Muscle layer of duodenum (tissue), 2 donors: ENCODE data around the gene FRAS1.
"Not testable (repeated sequence)": the region's sequence is repeated elsewhere in the genome, so short reads cannot be mapped to it uniquely, and the experiment has no call there.

Experiments used
- H3K27ac ChIP-seq: one replicate; pipeline ENCODE4 v1.7.0; 2013; ENCODE audit warnings: mild to moderate bottlenecking, low read length
- H3K27me3 ChIP-seq: one replicate; pipeline ENCODE4 v1.7.0; 2013; ENCODE audit warnings: low read depth, mild to moderate bottlenecking, control low read depth, low read length
- H3K36me3 ChIP-seq, 2 donors: one replicate each; pipeline ENCODE4 v1.7.0; 2013; ENCODE audit warnings: low read length in 2 of 2, control low read depth in 1 of 2, mild to moderate bottlenecking in 1 of 2; ENCODE audit not compliant: insufficient read depth in 2 of 2, control insufficient read depth in 1 of 2
- H3K4me1 ChIP-seq, 2 donors: one replicate each; pipeline ENCODE4 v1.7.0; 2013; ENCODE audit warnings: low read length in 2 of 2, mild to moderate bottlenecking in 2 of 2, control low read depth in 1 of 2, moderate library complexity in 1 of 2; ENCODE audit not compliant: insufficient read depth in 2 of 2, control insufficient read depth in 1 of 2
- H3K4me3 ChIP-seq, 2 donors: one replicate each; pipeline ENCODE4 v1.7.0; 2013; ENCODE audit warnings: low read length in 2 of 2, low read depth in 1 of 2, mild to moderate bottlenecking in 1 of 2
- H3K9me3 ChIP-seq, 2 donors: one replicate each; pipeline ENCODE4 v1.7.0; 2013; ENCODE audit warnings: low read length in 2 of 2, control low read depth in 1 of 2, mild to moderate bottlenecking in 1 of 2; ENCODE audit not compliant: control insufficient read depth in 1 of 2
- donor health status: healthy.

The FRAS1 gene

DNA sequence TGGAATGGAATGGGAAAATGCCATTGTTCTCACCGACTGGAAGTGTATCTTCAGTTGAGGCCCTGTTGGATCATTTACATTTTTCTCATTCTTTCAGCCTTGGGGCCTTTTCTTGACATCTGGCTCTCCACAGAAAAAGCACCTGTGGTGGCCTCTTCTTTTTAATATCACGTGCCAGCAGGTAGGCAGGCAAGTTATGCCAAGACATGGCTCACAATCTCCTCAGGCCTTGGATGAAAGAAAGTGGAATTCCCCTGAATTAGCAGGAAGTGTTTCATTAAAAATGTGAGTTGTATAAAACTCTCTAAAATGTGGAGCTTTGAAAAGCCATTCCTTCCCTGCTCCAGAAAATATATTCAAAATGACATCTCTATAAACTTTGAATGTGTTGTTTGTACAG lies 122.1 kb downstream of the FRAS1 start:
- Histone ChIP-seq H3K27me3 (no peaks in the 10 kb centered on the region), H3K4me3 (no peak overlapping the region), H3K36me3 (no peaks in the 10 kb centered on the region), H3K9me3 (no peaks in the 10 kb centered on the region), H3K4me1 (no peaks in the 10 kb centered on the region), H3K27ac (no peak overlapping the region)

DNA sequence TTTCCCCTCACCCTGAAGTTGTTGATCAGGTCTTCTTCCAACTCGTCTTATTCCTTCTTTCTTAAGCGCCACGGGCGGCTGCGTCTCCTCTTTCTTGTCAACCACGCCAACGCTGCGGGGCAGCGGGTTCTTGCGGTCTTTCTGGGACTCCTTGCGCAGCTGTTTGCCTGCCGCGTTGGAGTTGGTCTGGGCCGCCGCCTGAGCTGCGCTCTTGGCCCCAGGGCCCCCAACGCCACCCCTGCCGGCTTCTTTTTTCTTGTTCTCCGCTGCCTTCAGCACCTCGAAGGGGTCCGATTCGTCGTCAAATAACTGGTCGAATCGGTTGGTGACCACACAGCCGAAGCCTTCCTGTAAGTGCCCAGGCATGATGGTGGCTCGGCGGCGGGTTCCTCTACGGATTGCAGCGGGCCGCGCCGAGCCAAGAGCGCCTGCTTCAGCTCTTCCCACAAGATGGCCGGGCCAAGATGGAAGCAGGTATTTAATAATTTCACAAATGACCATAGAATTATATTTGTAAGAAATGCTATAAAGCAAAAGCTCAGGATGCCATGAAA lies 124.6 kb downstream of the FRAS1 start:
- not testable (repeated sequence) for H3K27ac ChIP-seq, H3K4me3 ChIP-seq, H3K27me3 ChIP-seq, H3K9me3 ChIP-seq, H3K4me1 ChIP-seq, H3K36me3 ChIP-seq

DNA sequence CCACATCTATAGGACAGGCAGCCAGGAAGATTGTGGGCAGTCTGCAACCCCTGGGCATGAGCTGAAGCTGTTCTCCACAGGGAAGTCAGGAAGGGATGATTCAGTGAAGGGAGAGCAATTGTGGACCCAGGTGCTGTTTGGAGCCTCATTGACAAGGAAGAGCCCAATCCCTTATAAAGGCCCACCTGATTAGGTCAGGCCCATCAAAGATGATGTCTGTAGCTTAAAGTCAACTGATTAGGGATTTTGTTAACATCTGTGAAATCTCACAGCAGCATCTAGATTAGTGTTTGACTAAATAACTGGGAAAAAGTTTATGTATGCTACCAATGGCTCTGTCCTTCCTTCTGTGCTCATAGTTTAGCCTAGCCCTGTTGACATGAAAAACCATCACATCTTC lies 127.5 kb downstream of the FRAS1 start:
- no peaks in the 10 kb centered on the region for H3K4me1 ChIP-seq
- H3K27ac ChIP-seq = no peak overlapping the region
- no peak overlapping the region for H3K4me3 ChIP-seq
- no peaks in the 10 kb centered on the region for H3K36me3 ChIP-seq
- no peaks in the 10 kb centered on the region for H3K27me3 ChIP-seq
- H3K9me3 ChIP-seq = no peaks in the 10 kb centered on the region

DNA sequence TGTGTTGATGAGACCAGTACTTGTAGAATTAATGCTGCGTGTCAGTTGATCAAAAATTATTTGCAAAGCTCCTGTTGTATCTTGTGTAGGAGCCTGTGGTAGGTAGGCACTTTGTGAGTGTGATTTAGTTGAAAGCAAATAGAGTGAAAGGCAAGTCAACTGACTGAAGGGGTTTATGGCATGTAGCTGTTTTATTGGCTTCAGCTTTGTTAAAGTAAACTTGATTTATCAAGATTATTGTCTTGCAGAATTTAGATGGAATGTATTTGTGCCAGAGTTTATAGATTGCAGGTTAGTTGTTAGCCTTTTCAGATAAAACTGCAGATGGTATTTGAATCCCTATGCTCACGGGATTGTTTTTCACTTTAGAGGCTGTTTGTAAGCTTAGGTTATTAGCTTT lies 128.0 kb downstream of the FRAS1 start:
- Histone ChIP-seq H3K4me1 (no peaks in the 10 kb centered on the region), H3K4me3 (no peak overlapping the region), H3K9me3 (no peaks in the 10 kb centered on the region), H3K27me3 (no peaks in the 10 kb centered on the region), H3K27ac (no peak overlapping the region), H3K36me3 (no peaks in the 10 kb centered on the region)

DNA sequence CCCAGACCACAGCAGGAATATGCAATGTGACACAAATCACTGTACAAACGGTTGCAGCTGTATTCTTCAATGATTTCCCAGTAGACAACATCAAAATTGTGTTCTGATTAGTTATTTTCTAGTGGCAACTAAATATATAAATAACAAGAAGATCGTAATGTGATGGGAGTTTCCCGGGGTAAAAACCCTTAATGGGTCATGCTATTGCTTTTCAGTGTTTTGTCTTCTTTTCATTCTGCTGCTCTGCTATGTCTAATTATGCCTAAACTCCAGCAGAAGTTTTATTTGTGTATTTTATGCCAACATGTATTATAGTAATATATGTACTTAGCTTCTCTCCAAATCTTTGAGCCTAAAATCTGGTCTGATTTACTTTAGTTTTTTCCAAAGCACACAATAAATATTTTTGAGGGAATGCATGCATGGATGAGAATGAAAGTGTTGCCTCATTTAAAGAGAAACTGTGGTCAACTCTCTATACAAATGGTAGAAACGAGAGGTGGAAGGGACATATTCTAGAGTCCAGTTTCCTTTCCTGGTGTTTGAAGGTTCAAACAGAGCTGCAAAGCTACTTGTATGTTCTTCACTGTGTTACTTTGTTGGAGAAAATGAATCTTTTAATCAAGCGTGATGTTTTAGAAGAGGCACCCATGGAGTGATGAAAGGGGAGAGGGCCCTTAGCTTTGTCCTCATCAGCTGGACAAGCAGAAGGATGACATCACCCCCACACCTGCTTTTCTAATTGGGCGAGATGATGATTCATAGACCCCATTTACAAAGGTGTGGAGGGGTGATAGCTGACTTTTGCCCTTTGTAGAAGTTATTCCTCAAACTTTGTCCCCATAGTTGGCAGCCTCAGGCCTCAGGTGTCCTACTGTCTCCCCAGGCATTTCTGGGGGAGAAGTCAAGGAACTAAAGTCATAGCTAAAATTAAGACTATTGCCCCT lies 129.7 kb downstream of the FRAS1 start:
- Histone ChIP-seq H3K27me3 (no peaks in the 10 kb centered on the region), H3K36me3 (no peaks in the 10 kb centered on the region), H3K9me3 (no peaks in the 10 kb centered on the region), H3K4me1 (no peaks in the 10 kb centered on the region), H3K27ac (no peak overlapping the region), H3K4me3 (no peak overlapping the region)

DNA sequence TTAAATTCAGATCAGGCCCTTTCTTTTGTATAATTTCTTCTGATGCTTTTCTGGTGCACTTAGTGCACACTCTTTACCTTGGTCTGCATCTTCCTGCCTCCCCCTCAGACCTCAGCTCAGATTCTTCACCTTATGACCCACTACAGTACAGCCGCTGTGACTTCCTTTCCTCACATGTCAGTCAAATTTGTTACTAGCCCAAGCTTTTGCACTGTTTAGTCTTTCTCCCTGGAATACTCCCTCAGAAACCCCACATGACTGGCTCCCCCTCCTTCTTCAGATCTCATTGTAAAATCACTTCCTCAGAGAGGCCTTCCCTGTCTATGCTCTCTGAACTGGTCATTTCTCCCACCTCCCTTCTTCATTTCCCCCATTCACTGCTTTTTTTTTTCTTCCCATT lies 132.9 kb downstream of the FRAS1 start:
- H3K27ac ChIP-seq = no peak overlapping the region
- H3K4me3 ChIP-seq = no peak overlapping the region
- no peaks in the 10 kb centered on the region for H3K4me1 ChIP-seq
- H3K36me3 ChIP-seq = no peaks in the 10 kb centered on the region
- H3K27me3 ChIP-seq = no peaks in the 10 kb centered on the region
- H3K9me3 ChIP-seq = no peaks in the 10 kb centered on the region

DNA sequence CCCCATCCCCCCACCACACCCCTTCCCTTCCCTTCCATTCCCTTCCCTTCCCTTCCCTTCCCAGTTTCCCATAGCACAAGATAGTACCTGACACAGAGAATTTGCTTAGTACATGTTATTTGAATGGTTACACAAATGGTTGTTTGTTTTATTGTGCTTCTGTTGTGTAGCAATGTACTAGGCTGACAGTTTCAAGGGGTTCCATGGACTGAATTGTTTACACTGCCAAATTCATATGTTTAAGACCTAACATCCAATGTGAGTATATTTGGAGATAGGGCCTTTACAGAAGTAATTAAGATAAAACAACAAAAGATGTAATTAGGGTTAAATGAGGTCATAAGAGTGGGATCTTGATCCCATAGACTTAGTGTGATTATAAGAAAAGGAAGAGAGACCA lies 133.5 kb downstream of the FRAS1 start:
- no peak overlapping the region for H3K27ac ChIP-seq
- no peaks in the 10 kb centered on the region for H3K36me3 ChIP-seq
- no peaks in the 10 kb centered on the region for H3K27me3 ChIP-seq
- H3K9me3 ChIP-seq = peaks cover 0 to 4% of the 10 kb centered on the region in 2 donors
- no peaks in the 10 kb centered on the region for H3K4me1 ChIP-seq
- H3K4me3 ChIP-seq = no peak overlapping the region

DNA sequence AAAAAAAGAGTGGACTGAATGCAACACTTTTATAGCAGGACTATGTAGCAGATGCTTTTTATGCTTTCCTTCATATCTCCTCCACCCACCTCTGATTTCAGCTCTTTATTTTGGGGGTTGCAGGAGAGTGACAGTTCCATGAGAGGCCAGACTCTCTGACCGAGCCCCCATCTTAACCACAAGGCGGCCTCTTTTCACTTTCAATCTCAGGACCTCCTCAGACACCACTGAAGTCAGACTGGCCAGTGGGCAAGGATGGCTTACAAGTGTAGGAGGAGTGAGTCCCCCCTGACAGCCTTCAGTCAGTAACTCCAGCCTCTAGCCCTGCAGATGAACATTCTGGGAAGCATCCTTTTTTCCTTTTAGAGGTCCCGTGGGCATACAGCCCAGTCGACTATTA lies 140.8 kb downstream of the FRAS1 start:
- no peak overlapping the region for H3K4me3 ChIP-seq
- no peak overlapping the region for H3K27ac ChIP-seq
- peaks cover 0 to 5% of the 10 kb centered on the region in 2 donors for H3K9me3 ChIP-seq
- H3K4me1 ChIP-seq = no peaks in the 10 kb centered on the region
- H3K36me3 ChIP-seq = no peaks in the 10 kb centered on the region
- H3K27me3 ChIP-seq = no peaks in the 10 kb centered on the region

DNA sequence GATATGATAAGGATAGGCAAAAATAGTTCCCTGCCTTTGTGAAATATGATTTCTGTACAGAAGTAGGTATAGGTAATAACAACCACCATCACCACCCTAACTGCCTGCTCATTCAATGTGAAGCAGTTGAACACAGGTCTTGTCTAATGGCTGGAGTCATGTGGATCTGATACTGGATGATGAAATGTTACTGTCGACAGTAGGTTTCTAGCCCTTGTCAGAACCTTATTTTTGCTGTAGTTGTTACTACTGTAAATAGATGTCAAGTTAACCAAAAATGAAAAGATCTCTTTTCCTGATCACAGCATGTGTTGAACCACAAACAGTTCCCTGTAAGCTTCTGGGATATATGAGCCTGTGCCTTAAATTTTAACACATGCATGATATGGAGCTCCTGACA lies 142.9 kb downstream of the FRAS1 start:
- no peak overlapping the region for H3K4me3 ChIP-seq
- no peak overlapping the region for H3K27ac ChIP-seq
- peaks cover 0 to 5% of the 10 kb centered on the region in 2 donors for H3K9me3 ChIP-seq

DNA sequence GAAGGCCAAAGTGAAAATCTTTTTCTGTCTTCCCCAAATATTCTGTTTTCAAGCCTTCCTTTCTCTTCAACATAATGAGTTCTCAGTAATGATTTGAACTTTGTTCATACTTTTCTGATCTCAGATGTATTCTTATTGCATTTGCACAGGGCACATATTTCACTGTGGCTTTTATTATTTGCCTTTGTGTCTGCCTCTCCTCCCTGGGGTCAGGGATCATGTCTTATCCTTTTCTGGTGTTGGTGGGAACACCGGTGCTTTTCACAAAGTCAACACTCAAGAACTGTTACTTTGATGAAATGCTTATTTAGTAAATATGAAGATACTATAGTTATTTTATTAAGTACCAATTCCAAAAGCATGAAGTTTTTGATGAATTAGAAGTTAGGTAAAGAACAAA lies 143.8 kb downstream of the FRAS1 start:
- no peaks in the 10 kb centered on the region for H3K27me3 ChIP-seq
- no peaks in the 10 kb centered on the region for H3K9me3 ChIP-seq
- H3K4me1 ChIP-seq = no peaks in the 10 kb centered on the region
- H3K4me3 ChIP-seq = no peak overlapping the region
- no peaks in the 10 kb centered on the region for H3K36me3 ChIP-seq
- H3K27ac ChIP-seq = no peak overlapping the region

More for the DNA sequence above, 142.9 kb downstream of the FRAS1 start:
- Histone ChIP-seq H3K27me3 (no peaks in the 10 kb centered on the region), H3K36me3 (no peaks in the 10 kb centered on the region), H3K4me1 (no peaks in the 10 kb centered on the region)

DNA sequence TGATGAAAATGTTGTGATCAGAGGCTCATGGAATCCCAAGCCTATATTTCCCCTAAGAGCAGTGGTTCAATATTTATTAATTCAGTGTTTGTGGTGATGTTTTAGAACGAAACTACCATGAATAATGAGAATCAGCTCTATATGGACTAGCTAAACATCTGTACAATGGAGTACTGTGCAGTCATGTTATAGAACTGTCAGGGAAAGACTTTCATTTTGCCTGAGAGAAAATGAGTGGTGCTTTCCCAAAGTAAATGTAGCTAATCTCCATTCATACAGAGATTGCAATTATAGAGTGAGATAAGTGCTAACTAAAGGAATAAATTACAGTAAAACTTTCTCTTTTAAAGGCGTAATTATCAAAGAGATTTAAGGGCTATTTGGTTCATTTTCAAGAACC lies 147.1 kb downstream of the FRAS1 start:
- Histone ChIP-seq H3K36me3 (no peaks in the 10 kb centered on the region), H3K27me3 (no peaks in the 10 kb centered on the region), H3K27ac (no peak overlapping the region), H3K4me1 (no peaks in the 10 kb centered on the region), H3K9me3 (no peaks in the 10 kb centered on the region), H3K4me3 (no peak overlapping the region)

DNA sequence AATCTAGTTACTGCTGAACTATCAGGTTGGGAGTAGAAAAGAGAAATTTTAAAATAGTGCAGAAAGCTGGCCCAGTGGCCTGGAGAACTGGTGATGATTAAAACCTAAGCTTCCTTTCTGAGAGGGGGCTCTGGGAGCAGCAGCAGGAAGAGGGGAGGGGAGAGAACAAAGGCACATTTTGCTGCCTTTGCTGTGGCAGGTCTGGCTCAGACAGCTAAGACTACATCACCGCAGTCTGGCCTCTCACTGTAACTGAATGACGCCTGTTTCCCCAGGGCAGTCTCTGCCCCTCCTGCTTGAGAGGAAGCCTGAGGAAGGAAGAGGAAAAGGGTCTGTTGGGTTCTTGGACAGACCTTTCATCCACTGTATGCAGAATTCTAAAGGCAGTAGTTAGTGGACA lies 148.5 kb downstream of the FRAS1 start:
- no peaks in the 10 kb centered on the region for H3K9me3 ChIP-seq
- no peaks in the 10 kb centered on the region for H3K36me3 ChIP-seq
- no peaks in the 10 kb centered on the region for H3K4me1 ChIP-seq
- no peak overlapping the region for H3K27ac ChIP-seq
- no peaks in the 10 kb centered on the region for H3K27me3 ChIP-seq
- H3K4me3 ChIP-seq = no peak overlapping the region
